KMS-11 (cell line): ENCODE results near the gene TP53I13.
"Not testable (repeated sequence)": the region's sequence is repeated elsewhere in the genome, so short reads cannot be mapped to it uniquely, and the experiment has no call there.

Experiments
- H2AFZ ChIP-seq: fragments of 200-600 bp; sonication (generic); 2 replicates; pipeline ENCODE4 v1.6.1; 2016; ENCODE audit warnings: antibody characterized with exemption, mixed run types, low read depth
- H3K27ac ChIP-seq: fragments of 200-600 bp; sonication (generic); 2 replicates; pipeline ENCODE4 v1.6.1; 2016; ENCODE audit warnings: mild to moderate bottlenecking, mixed run types
- H3K27me3 ChIP-seq: fragments of 200-600 bp; sonication (generic); 2 replicates; pipeline ENCODE4 v1.6.1; 2017; ENCODE audit warnings: mild to moderate bottlenecking, low read depth, mixed run types, moderate library complexity; ENCODE audit not compliant: insufficient read depth
- H3K36me3 ChIP-seq: fragments of 200-600 bp; sonication (generic); 2 replicates; pipeline ENCODE4 v1.6.1; 2017; ENCODE audit warnings: mild to moderate bottlenecking, mixed run types; ENCODE audit not compliant: insufficient read depth
- H3K4me1 ChIP-seq: fragments of 200-600 bp; sonication (generic); 2 replicates; pipeline ENCODE4 v1.6.1; 2016; ENCODE audit warnings: mild to moderate bottlenecking, low read depth, mixed run types; ENCODE audit not compliant: poor library complexity, severe bottlenecking
- H3K4me2 ChIP-seq: fragments of 200-600 bp; sonication (generic); 2 replicates; pipeline ENCODE4 v1.7.0; 2016; ENCODE audit warnings: mild to moderate bottlenecking, mixed run types
- H3K4me3 ChIP-seq: fragments of 200-600 bp; sonication (generic); IDR thresholded peaks from 2 replicates; pipeline ENCODE4 v1.6.1; 2017; ENCODE audit warnings: low read depth, low read length, mixed read lengths; ENCODE audit not compliant: insufficient read depth
- H3K79me2 ChIP-seq: fragments of 200-600 bp; sonication (generic); 2 replicates; pipeline ENCODE4 v1.6.1; 2016; ENCODE audit warnings: low read depth, mixed run types; ENCODE audit not compliant: insufficient read depth
- H3K9ac ChIP-seq: fragments of 200-600 bp; sonication (generic); 2 replicates; pipeline ENCODE4 v1.6.1; 2016; ENCODE audit warnings: mild to moderate bottlenecking, mixed run types
- H4K20me1 ChIP-seq: fragments of 200-600 bp; sonication (generic); 2 replicates; pipeline ENCODE4 v1.6.1; 2016; ENCODE audit warnings: mild to moderate bottlenecking, mixed run types; ENCODE audit not compliant: insufficient read depth
- TF ChIP-seq, protein P1 (sequence below): fragments of 200-600 bp; sonication (generic); conservative IDR thresholded peaks from 2 replicates; pipeline ENCODE4 v1.6.1; 2017; ENCODE audit warnings: low read depth, mild to moderate bottlenecking, antibody characterized with exemption, low read length, moderate library complexity, mixed read lengths

The TP53I13 gene

DNA sequence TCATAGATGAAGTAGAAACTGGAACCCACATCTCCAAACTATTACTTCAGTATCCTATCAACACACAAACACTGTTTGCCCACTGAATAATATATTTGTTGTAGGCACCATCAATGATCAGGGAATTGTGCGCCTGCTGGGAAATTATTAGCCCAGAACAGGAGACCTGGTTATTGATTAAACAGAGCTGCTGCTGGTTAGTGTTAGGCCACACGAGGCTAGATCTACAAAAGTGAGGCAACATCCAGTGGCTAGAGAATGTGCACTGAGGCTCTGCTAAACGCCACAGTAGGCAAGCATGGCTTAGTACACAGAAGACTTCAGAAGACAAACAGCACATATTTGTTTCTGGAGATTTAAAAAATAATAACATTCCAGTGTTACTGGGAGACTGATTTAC is 12.7 kb upstream of the TP53I13 start:
- Histone ChIP-seq H4K20me1 (no peaks in the 10 kb centered on the region), H3K27ac (no peak overlapping the region), H3K9ac (no peak overlapping the region), H2AFZ (no peak overlapping the region), H3K4me1 (no peaks in the 10 kb centered on the region), H3K36me3 (no peaks in the 10 kb centered on the region), H3K79me2 (no peaks in the 10 kb centered on the region), H3K27me3 (no peaks in the 10 kb centered on the region), H3K4me3 (no peak overlapping the region), H3K4me2 (no peak overlapping the region)
- TF ChIP-seq, protein P1, sequence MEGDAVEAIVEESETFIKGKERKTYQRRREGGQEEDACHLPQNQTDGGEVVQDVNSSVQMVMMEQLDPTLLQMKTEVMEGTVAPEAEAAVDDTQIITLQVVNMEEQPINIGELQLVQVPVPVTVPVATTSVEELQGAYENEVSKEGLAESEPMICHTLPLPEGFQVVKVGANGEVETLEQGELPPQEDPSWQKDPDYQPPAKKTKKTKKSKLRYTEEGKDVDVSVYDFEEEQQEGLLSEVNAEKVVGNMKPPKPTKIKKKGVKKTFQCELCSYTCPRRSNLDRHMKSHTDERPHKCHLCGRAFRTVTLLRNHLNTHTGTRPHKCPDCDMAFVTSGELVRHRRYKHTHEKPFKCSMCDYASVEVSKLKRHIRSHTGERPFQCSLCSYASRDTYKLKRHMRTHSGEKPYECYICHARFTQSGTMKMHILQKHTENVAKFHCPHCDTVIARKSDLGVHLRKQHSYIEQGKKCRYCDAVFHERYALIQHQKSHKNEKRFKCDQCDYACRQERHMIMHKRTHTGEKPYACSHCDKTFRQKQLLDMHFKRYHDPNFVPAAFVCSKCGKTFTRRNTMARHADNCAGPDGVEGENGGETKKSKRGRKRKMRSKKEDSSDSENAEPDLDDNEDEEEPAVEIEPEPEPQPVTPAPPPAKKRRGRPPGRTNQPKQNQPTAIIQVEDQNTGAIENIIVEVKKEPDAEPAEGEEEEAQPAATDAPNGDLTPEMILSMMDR: no peak

DNA sequence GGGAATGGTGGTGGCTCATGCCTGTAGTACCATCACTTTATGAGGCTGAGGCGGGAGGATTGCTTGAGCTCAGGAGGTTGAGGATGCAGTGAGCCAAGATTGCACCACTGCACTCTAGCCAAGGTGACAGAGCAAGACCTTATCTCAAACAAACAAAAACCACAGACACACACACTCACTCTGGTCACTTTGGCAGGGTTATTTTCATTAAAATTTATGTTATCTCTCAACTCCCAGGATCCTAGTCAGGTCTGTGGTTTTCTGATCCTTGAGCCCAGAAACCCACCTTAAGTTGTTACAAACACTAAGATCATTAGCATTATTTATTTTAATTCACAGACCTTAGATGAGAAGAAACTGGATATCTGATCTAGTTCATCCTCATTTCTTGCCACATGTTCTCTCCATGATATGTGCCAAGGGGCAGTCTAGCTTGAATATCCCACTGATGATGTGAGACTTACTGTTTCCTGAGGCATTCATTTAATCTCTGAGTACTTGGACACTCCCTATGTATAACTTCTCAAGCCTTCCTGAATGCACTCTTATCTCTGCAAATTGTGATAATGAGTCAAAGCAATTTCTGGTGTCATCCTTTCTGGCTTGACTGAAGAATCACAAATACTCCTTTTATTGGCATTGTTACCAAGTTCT is 11.3 kb upstream of the TP53I13 start:
- Histone ChIP-seq H3K9ac (no peak overlapping the region), H3K27me3 (no peaks in the 10 kb centered on the region), H2AFZ (no peak overlapping the region), H3K79me2 (no peaks in the 10 kb centered on the region), H3K36me3 (no peaks in the 10 kb centered on the region), H3K4me2 (no peak overlapping the region), H3K4me3 (no peak overlapping the region), H3K4me1 (no peaks in the 10 kb centered on the region), H3K27ac (no peak overlapping the region), H4K20me1 (no peaks in the 10 kb centered on the region)
- TF ChIP-seq, protein P1: no peak

DNA sequence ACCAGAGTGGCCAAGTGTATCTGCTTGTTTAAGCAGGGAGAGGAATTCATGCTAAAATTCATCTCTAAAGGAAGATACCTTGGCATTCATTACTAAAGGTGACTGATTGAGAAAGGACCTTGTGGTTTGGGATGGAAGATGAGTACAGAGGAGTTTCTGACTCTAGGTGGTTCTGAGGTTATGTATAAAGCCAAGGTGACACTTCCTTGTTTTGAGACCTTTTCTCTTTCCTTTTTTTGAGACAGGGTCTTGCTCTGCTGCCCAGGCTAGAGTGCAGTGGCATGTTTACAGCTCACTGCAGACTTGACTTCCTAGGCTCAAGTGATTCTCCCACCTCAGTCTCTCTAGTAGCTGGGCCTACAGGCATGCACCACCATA is 10.8 kb upstream of the TP53I13 start:
- Histone ChIP-seq H3K9ac (no peak overlapping the region), H4K20me1 (no peaks in the 10 kb centered on the region), H3K4me1 (no peaks in the 10 kb centered on the region), H3K27ac (no peak overlapping the region), H3K4me3 (no peak overlapping the region), H2AFZ (no peak overlapping the region), H3K36me3 (no peaks in the 10 kb centered on the region), H3K27me3 (no peaks in the 10 kb centered on the region), H3K4me2 (no peak overlapping the region), H3K79me2 (no peaks in the 10 kb centered on the region)
- TF ChIP-seq, protein P1: no peak

DNA sequence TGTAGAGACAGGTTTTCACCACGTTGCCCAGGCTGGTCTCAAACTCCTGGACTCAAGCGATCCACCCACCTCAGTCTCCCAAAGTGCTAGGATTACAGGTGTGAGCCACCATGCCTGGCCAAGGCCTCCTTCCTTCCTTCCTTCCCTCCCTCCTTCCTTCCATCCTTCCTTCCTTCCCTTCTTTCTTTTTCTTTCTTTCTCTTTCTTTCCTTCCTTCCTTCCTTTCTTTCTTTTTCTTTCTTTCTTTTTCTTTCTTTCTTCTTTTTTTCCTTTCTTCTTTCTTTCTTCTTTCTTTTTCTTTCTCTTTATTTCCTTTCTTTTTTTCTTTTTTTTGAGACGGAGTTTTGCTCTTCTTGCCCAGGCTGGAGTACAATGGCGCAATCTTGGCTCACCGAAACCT is 10.4 kb upstream of the TP53I13 start:
- not testable (repeated sequence) for H3K9ac ChIP-seq, H4K20me1 ChIP-seq, H3K79me2 ChIP-seq, H2AFZ ChIP-seq, H3K27me3 ChIP-seq, H3K36me3 ChIP-seq, H3K4me3 ChIP-seq, H3K4me1 ChIP-seq, H3K4me2 ChIP-seq, H3K27ac ChIP-seq

DNA sequence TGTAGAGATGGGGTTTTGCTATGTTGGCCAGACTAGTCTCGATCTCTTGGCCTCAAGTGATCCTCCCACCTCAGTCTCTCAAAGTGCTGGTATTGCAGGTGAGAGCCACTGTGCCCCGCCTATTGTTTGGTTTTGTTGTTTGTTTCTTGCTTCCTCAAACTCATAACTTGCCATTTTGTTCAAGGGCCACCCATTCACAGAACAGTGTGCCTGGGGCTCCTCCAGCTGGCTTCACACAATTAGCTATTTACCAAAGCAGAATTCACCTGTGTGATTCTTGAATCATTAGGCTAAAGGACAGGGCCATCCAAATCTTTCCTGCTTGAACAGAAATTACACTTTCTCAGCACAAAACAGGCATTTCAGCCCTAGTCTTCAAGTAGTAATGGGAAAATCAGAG is 8.9 kb upstream of the TP53I13 start:
- H3K4me2 ChIP-seq: no peak overlapping the region
- no peak overlapping the region for H3K4me3 ChIP-seq
- H4K20me1 ChIP-seq: no peaks in the 10 kb centered on the region
- H3K9ac ChIP-seq: no peak overlapping the region
- H3K4me1 ChIP-seq: peaks cover 12% of the 10 kb centered on the region
- no peak overlapping the region for H3K27ac ChIP-seq
- TF ChIP-seq, protein P1: no peak
- peaks cover 8% of the 10 kb centered on the region; the same call in 1 of the 2 replicates for H3K79me2 ChIP-seq
- no peak overlapping the region for H2AFZ ChIP-seq
- H3K36me3 ChIP-seq: no peaks in the 10 kb centered on the region
- no peaks in the 10 kb centered on the region for H3K27me3 ChIP-seq
